ENCODE results near the gene FAM13A.
"Not testable (repeated sequence)": the region's sequence is repeated elsewhere in the genome, so short reads cannot be mapped to it uniquely, and the experiment has no call there.

Gene FAM13A

DNA sequence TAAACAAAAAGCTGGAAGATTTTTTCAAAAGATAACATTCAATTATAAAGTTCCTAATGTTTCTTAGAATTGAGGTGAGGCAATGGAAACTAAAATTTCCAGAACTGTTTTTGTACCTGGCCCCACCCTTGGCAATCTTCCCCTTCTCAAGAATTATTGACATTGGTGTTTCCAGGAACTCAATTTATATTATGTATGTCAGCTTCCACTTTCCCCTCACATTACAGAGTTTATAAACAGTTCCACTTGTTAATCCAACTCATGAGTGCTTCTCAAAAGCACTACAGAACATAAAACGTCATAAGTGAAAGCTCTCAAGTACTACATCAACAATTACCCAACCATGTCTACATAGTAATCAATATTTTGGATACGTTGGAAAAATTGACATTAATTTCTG lies 107.4 kb downstream of the FAM13A start:
- Histone ChIP-seq H3K9ac (ENCODE audit: low read length) (no peak overlapping the region), H3K4me3 (ENCODE audit: low read length) (no peak overlapping the region), H3K9me3 (ENCODE audit: control insufficient read depth, low read length) (no peaks in the 10 kb centered on the region), H3K4me1 (ENCODE audit: control insufficient read depth, insufficient read depth, low read length) (peaks cover 13% of the 10 kb centered on the region), H3K36me3 (ENCODE audit: control insufficient read depth, insufficient read depth, low read length) (no peaks in the 10 kb centered on the region), H3K27me3 (ENCODE audit: control insufficient read depth, insufficient read depth, low read length) (no peaks in the 10 kb centered on the region)

DNA sequence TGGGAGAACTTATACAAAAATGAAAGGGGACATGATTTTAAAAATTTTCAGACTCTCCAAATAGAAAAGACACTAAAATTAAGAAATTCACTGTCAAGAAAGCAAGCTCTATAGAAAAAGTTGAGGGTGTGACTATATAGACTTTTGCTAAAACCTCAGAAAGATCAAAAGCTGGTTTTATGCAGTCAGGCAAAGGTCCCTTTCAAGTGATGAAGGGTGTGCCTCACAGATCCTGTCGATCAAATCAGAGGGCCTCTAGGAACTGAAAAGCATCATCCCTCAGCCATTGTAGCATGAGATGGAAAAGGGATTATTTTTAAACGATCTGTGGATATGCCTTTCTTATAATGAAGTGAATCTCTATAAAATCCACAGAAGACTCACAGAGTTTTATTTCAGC lies 116.5 kb downstream of the FAM13A start:
- H3K4me1 ChIP-seq (ENCODE audit: control insufficient read depth, insufficient read depth, low read length) = no peaks in the 10 kb centered on the region
- no peak overlapping the region for H3K9ac ChIP-seq (ENCODE audit: low read length)
- no peak overlapping the region for H3K4me3 ChIP-seq (ENCODE audit: low read length)
- H3K27me3 ChIP-seq (ENCODE audit: control insufficient read depth, insufficient read depth, low read length) = no peaks in the 10 kb centered on the region
- H3K36me3 ChIP-seq (ENCODE audit: control insufficient read depth, insufficient read depth, low read length) = no peaks in the 10 kb centered on the region
- no peaks in the 10 kb centered on the region for H3K9me3 ChIP-seq (ENCODE audit: control insufficient read depth, low read length)

DNA sequence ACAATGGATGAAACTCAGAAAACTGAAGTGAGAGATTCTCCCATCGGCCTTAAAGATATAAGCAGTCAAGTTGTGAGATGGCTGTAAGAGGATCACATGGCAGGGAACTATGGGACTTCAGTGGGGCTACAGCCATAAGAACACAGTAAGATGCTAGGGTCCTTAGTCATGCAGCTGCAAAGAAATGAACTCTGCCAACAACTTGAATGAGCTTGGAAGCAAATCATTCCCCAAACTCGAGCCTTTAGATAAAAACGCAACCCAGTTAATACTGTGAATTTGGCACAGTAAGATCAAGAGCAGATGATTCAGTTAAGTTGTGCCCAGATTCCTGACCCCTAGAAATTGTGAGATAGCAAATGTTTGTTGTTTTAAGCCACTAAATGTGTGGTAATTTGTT lies 117.3 kb downstream of the FAM13A start:
- H3K9me3 ChIP-seq (ENCODE audit: control insufficient read depth, low read length) = no peaks in the 10 kb centered on the region
- no peaks in the 10 kb centered on the region for H3K27me3 ChIP-seq (ENCODE audit: control insufficient read depth, insufficient read depth, low read length)
- H3K36me3 ChIP-seq (ENCODE audit: control insufficient read depth, insufficient read depth, low read length) = no peaks in the 10 kb centered on the region
- no peak overlapping the region for H3K9ac ChIP-seq (ENCODE audit: low read length)
- H3K4me1 ChIP-seq (ENCODE audit: control insufficient read depth, insufficient read depth, low read length) = no peaks in the 10 kb centered on the region
- H3K4me3 ChIP-seq (ENCODE audit: low read length) = no peak overlapping the region

DNA sequence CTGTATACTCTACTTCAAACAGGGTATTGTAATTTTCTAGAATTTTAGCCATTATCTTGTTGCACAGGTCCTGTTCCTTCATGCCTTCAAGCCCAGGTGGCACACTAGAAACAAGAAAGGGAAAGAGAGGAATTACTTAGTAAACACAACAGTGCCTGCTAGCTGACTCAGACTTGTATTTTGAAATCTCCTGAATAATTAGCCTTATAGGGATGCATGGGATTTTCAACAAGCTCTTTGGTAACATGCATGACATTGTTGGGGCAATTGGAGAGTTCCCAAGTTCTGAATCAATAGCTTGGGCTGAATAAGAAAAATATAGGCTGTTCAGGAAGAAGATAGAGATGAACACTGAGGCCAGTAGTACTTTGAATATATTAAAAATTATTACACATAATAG lies 118.8 kb downstream of the FAM13A start:
- no peaks in the 10 kb centered on the region for H3K27me3 ChIP-seq (ENCODE audit: control insufficient read depth, insufficient read depth, low read length)
- H3K9ac ChIP-seq (ENCODE audit: low read length) = no peak overlapping the region
- no peak overlapping the region for H3K4me3 ChIP-seq (ENCODE audit: low read length)
- H3K4me1 ChIP-seq (ENCODE audit: control insufficient read depth, insufficient read depth, low read length) = no peaks in the 10 kb centered on the region
- no peaks in the 10 kb centered on the region for H3K36me3 ChIP-seq (ENCODE audit: control insufficient read depth, insufficient read depth, low read length)
- no peaks in the 10 kb centered on the region for H3K9me3 ChIP-seq (ENCODE audit: control insufficient read depth, low read length)

DNA sequence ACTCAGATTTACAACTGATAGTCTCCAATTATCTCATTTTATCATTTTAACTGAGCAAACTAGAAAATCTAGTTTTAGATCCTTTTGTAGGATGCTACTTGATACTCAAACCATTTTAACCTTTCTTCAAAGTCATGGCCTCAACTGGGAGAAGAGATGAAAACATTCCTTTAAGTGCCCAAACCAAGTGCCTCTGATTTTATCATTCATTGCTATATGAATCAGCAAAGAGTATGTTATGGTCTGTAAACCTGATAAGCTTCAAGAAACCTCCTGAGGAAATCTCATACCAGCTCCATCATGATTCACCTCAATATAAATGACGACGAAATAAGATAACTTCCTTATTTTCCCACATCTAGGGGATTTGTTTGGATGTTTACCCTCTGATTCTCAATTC lies 119.9 kb downstream of the FAM13A start:
- Histone ChIP-seq H3K36me3 (ENCODE audit: control insufficient read depth, insufficient read depth, low read length) (no peaks in the 10 kb centered on the region), H3K9me3 (ENCODE audit: control insufficient read depth, low read length) (no peaks in the 10 kb centered on the region), H3K4me1 (ENCODE audit: control insufficient read depth, insufficient read depth, low read length) (no peaks in the 10 kb centered on the region), H3K9ac (ENCODE audit: low read length) (no peak overlapping the region), H3K27me3 (ENCODE audit: control insufficient read depth, insufficient read depth, low read length) (no peaks in the 10 kb centered on the region), H3K4me3 (ENCODE audit: low read length) (no peak overlapping the region)

DNA sequence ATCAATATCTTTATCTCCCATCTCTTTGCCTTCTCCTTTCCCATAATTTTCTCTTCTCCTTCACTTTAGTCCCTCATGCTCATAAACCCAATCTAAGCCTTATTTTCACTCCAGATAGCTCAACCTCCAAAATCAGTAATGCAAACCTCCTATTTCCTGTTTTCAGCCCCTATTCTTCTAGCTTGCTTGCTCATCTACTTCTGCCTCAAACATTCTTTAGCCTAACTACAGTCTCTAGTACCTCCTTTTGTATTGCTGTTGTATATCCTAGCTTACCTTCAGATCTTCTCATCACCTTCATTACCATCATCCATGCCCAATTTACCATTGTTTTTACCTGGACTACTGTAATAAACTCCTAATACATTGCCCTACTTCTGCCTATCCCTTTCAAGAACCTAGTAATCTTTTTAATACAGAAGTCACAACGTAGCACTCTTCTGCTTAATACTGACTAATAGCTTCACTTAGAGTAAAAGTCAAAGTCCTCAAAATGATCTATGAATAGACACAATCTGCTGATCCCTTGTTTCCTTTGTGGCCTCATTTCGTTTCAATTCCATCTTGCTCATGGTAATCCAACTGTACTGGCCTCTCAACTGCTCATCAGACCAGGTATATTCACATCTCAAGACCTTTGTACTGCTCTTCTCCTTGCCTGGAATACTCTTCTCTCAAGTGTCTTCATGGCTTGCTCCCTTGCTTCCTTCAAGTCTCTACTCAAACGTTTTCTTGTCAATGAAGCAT lies 123.4 kb downstream of the FAM13A start:
- H3K4me1 ChIP-seq (ENCODE audit: control insufficient read depth, insufficient read depth, low read length) = no peaks in the 10 kb centered on the region
- no peaks in the 10 kb centered on the region for H3K36me3 ChIP-seq (ENCODE audit: control insufficient read depth, insufficient read depth, low read length)
- no peaks in the 10 kb centered on the region for H3K27me3 ChIP-seq (ENCODE audit: control insufficient read depth, insufficient read depth, low read length)
- H3K9me3 ChIP-seq (ENCODE audit: control insufficient read depth, low read length) = no peaks in the 10 kb centered on the region
- no peak overlapping the region for H3K4me3 ChIP-seq (ENCODE audit: low read length)
- H3K9ac ChIP-seq (ENCODE audit: low read length) = no peak overlapping the region

DNA sequence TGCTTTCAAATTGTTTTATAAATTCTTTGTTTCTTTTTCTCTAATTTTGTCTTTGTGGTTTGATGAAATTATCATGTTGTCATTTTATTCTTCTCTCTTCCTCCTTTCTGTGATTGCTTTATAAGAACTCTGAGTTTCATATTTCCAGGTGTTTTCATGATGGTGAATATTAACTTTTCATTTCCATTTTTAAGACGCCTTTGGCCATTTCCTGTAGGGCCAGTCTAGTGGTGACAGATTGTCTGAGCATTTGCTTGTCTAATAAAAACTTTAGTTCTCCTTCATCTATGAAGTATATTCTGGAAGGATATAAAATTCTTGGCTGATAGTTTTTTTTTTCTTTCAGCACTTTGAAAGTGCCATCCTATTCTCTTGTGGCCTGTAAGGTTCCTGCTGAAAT lies 128.1 kb downstream of the FAM13A start:
- H3K9ac ChIP-seq (ENCODE audit: low read length) = no peak overlapping the region
- no peaks in the 10 kb centered on the region for H3K4me1 ChIP-seq (ENCODE audit: control insufficient read depth, insufficient read depth, low read length)
- no peaks in the 10 kb centered on the region for H3K36me3 ChIP-seq (ENCODE audit: control insufficient read depth, insufficient read depth, low read length)
- no peak overlapping the region for H3K4me3 ChIP-seq (ENCODE audit: low read length)
- H3K27me3 ChIP-seq (ENCODE audit: control insufficient read depth, insufficient read depth, low read length) = no peaks in the 10 kb centered on the region
- no peaks in the 10 kb centered on the region for H3K9me3 ChIP-seq (ENCODE audit: control insufficient read depth, low read length)

DNA sequence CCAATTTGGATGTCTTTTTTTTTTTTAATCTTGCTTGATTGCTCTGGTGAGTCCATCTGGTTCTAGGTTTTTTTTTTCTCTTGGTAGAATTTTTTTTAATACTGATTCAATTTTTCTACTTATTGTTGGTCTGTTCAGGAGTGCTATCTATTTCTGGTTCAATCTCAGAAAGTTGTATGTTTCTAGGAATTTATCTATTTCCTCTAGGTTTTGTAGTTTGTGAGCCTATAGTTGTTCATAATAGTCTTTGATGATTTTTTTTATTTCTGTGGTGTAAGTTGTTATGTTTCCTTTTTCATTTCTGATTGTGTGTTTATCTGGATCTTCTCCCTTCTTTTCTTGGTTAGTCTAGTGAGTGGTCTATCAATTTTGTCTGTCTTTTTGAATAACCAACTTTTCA lies 129.6 kb downstream of the FAM13A start:
- no peak overlapping the region for H3K4me3 ChIP-seq (ENCODE audit: low read length)

DNA sequence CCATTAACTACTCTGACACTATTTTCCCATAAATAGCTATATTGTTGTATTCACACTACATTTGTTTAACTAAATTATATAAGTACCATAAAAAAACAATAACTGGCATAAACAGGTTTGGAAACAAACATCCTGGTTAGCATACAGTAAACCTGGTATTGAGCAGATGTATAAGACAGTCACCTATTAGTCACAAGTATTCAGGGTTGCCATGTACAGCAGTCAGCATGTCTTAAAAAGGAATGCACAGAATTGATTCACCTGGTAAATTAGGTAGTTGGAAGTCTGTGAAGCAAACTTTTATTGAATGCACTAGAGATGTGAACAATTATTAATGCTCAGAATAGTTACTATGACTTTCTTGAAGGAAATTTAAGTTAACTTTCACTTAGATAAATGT lies 137.9 kb downstream of the FAM13A start:
- no peaks in the 10 kb centered on the region for H3K27me3 ChIP-seq (ENCODE audit: control insufficient read depth, insufficient read depth, low read length)
- no peak overlapping the region for H3K4me3 ChIP-seq (ENCODE audit: low read length)
- H3K9me3 ChIP-seq (ENCODE audit: control insufficient read depth, low read length) = no peaks in the 10 kb centered on the region
- no peaks in the 10 kb centered on the region for H3K36me3 ChIP-seq (ENCODE audit: control insufficient read depth, insufficient read depth, low read length)
- no peak overlapping the region for H3K9ac ChIP-seq (ENCODE audit: low read length)
- H3K4me1 ChIP-seq (ENCODE audit: control insufficient read depth, insufficient read depth, low read length) = no peaks in the 10 kb centered on the region

More for the DNA sequence above, 129.6 kb downstream of the FAM13A start:
- Histone ChIP-seq H3K4me1 (ENCODE audit: control insufficient read depth, insufficient read depth, low read length) (no peaks in the 10 kb centered on the region), H3K27me3 (ENCODE audit: control insufficient read depth, insufficient read depth, low read length) (no peaks in the 10 kb centered on the region), H3K9ac (ENCODE audit: low read length) (no peak overlapping the region), H3K9me3 (ENCODE audit: control insufficient read depth, low read length) (no peaks in the 10 kb centered on the region), H3K36me3 (ENCODE audit: control insufficient read depth, insufficient read depth, low read length) (no peaks in the 10 kb centered on the region)

DNA sequence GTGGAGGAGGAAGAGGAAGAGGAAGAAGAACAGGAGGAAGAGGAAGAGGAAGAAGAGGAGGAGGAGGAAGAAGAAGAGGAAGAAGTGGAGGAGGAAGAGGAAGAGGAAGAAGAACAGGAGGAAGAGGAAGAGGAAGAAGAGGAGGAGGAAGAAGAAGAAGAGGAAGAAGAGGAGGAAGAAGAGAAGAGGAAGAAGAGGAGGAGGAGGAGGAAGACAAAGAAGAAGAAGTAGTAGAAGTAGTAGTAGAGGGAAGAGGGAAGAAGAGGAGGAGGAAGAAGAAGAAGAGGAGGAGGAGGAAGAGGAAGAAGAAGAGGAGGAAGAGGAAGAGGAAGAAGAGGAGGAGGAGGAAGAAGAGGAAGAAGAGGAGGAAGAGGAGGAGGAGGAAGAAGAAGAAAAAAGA lies 143.8 kb downstream of the FAM13A start:
- H3K9me3 ChIP-seq (ENCODE audit: control insufficient read depth, low read length); H3K36me3 ChIP-seq (ENCODE audit: control insufficient read depth, insufficient read depth, low read length); H3K4me1 ChIP-seq (ENCODE audit: control insufficient read depth, insufficient read depth, low read length); H3K27me3 ChIP-seq (ENCODE audit: control insufficient read depth, insufficient read depth, low read length); H3K9ac ChIP-seq (ENCODE audit: low read length); H3K4me3 ChIP-seq (ENCODE audit: low read length): not testable (repeated sequence)

DNA sequence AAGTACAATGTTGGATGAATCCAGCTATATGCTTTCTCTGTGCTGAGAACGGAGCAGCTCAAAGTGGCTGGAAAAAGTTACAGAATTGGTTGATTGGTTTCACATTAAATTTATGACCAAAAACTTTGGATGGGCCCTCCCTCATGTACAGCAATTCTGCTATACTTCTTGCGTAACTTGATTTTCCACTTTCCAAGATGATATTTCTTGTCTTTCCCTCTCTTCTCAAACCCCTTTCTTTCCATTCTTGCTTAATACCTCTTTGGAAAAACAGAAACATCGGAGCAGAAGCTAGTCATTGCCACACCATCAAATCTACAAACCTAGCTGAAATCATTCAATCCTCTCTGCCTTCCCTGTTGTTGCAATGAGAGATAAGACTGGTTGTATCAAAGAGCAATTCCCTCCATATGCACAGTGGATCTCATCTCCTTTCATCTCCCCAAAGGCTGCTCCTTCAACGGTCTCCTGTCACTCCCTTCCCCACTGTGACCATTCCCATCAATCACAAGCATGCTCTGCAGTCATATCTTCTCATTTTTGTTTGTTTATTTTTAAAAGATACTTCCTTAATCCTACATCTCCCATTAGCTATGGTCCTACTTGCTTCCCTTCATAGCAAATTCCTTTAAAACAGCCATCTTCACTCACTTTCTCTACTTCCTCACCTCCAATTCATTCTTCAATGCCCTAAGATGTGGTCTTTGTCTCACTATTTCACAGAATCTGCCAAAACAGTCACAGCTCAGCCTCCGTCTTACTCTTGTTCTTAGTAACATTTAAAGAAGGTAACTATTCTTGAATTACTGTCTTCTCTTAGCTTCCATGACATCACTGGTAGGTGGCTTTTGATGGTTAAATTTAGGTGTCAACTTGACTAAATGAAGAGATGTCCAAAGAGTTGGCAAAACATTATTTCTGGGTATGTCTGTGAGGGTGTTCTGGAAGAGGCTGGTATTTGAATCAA lies 145.5 kb downstream of the FAM13A start:
- H3K9ac ChIP-seq (ENCODE audit: low read length) = no peak overlapping the region
- H3K27me3 ChIP-seq (ENCODE audit: control insufficient read depth, insufficient read depth, low read length) = no peaks in the 10 kb centered on the region
- no peak overlapping the region for H3K4me3 ChIP-seq (ENCODE audit: low read length)
- H3K9me3 ChIP-seq (ENCODE audit: control insufficient read depth, low read length) = no peaks in the 10 kb centered on the region
- no peaks in the 10 kb centered on the region for H3K36me3 ChIP-seq (ENCODE audit: control insufficient read depth, insufficient read depth, low read length)
- H3K4me1 ChIP-seq (ENCODE audit: control insufficient read depth, insufficient read depth, low read length) = no peaks in the 10 kb centered on the region

DNA sequence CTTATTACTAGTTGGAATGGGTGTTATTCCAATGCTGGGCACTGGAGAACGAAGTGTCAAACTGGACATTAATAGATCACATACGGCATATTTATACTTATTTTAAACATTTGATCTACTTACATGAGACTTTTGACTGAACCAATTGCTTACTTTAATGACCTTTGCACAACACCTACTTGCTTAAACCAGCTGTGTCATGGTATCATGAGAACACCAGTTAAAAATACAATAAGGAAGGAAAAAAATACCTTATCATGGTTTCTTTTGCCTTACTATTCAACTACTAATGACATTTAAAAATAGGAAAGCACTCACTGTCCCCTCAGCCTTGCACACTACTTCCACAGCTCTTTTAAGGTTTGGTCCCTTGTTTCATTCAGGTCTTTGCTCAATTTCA lies 146.9 kb downstream of the FAM13A start:
- Histone ChIP-seq H3K4me1 (ENCODE audit: control insufficient read depth, insufficient read depth, low read length) (no peaks in the 10 kb centered on the region), H3K27me3 (ENCODE audit: control insufficient read depth, insufficient read depth, low read length) (no peaks in the 10 kb centered on the region), H3K9ac (ENCODE audit: low read length) (no peak overlapping the region), H3K4me3 (ENCODE audit: low read length) (no peak overlapping the region), H3K9me3 (ENCODE audit: control insufficient read depth, low read length) (no peaks in the 10 kb centered on the region), H3K36me3 (ENCODE audit: control insufficient read depth, insufficient read depth, low read length) (no peaks in the 10 kb centered on the region)

Measured in mucosa of stomach (tissue), 1 donor.